Urothelium cell line (cell line): ENCODE results near the gene USP26.
"Not testable (repeated sequence)": the region's sequence is repeated elsewhere in the genome, so short reads cannot be mapped to it uniquely, and the experiment has no call there.

Source experiments
- DNase-seq: peaks from one replicate; pipeline ENCODE4 v3.0.0; 2011; ENCODE audit warnings: low spot score, mixed read lengths
- FAIRE-seq: peaks from 2 replicates; lab custom pipeline; 2011; peaks lifted over from hg19 to GRCh38; lab: Jason Lieb, UNC

Gene USP26, protein sequence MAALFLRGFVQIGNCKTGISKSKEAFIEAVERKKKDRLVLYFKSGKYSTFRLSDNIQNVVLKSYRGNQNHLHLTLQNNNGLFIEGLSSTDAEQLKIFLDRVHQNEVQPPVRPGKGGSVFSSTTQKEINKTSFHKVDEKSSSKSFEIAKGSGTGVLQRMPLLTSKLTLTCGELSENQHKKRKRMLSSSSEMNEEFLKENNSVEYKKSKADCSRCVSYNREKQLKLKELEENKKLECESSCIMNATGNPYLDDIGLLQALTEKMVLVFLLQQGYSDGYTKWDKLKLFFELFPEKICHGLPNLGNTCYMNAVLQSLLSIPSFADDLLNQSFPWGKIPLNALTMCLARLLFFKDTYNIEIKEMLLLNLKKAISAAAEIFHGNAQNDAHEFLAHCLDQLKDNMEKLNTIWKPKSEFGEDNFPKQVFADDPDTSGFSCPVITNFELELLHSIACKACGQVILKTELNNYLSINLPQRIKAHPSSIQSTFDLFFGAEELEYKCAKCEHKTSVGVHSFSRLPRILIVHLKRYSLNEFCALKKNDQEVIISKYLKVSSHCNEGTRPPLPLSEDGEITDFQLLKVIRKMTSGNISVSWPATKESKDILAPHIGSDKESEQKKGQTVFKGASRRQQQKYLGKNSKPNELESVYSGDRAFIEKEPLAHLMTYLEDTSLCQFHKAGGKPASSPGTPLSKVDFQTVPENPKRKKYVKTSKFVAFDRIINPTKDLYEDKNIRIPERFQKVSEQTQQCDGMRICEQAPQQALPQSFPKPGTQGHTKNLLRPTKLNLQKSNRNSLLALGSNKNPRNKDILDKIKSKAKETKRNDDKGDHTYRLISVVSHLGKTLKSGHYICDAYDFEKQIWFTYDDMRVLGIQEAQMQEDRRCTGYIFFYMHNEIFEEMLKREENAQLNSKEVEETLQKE

DNA sequence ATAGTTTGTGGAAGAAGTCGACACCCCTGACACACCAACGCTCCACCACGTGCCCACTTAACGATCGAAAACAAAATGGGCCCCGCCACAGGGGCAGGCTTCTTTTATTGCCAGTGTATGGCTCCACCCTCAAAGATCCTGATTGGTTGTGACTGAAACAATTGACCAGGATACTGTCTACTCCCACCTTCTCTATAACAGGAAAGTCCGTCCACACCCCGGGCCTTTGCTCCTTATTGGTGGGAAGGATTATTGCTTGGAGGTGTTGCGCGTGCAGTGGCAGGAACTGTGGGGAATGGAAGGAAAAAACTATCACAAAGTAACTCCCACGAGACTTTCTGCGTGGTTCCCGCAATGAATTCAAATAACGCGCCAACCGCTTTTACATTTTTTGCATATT is at the start of gene USP26:
USP26 (minus strand) TSS at position 79 of the 400 bp plus-strand sequence. CDS start 68,889 bp downstream, outside the sequence.
- DNase-seq: no peak
- no peak for FAIRE-seq

DNA sequence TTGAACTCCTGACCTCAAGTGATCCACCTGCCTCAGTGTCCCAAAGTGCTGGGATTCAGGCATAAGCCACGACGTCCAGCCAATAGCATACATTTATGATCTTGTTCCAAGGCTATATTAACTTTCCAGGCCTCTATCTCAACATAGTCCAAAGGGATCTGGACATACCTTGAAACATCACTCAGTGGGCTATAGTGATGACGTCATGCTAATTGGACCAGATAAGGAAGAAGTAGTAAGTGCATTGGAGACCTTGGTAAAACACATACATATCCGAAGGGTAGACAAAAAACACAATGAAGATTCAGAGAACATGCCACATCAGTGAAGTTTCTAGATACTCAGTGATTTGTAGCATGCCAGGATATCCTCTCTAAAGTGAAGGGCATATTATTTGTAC is 37.4 kb upstream of the USP26 start:
- DNase-seq (no peak), FAIRE-seq (no peak)

DNA sequence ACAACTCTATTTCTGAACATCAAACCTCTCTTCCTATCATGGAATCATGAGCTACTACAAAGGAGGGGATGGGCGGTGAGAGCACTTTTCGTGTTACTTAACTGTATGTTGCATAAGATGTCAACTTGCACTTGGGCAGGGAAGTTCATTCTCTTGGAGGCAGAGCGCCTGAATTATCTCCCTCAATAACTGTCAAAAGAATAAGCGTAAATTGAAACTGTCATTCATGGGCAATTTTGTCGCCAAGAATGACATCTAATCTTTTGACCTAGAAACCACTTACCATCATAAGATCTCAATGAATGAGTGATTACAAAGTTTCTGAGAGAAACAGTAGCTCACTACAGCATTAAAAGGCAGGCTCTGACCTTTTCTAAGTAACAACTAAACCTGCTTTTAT is 23.5 kb upstream of the USP26 start:
- DNase-seq (no peak), FAIRE-seq (no peak)

DNA sequence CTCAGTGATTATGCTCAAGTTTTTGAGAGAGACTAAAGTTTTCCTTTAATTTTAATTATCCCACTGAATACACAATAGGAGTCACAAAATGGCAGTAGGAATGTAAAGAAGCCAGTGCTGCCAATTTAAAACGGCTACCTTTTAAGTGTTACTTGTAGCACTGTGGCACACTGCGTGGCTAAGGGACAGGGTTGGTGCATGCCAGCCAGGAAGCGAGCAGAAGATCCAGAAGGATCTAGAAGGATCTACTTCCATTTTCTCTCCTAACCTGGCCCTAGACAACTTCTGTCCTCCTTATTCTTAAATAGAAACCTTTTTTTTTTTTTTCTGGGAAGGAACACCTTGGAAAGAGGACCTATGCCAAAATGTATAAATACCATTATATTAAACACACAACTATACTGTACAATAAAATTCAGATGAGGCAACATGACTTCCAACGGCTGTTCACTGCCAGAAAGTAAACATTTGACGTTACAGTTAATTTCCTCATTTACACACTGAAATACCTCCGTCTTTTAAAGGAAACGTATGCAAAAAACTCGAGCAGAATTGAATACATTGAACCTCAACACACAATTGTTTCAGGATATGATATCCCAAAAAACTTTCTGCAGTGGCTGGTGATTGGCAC is 2.7 kb downstream of the USP26 start:
- no peak for DNase-seq
- FAIRE-seq: no peak

DNA sequence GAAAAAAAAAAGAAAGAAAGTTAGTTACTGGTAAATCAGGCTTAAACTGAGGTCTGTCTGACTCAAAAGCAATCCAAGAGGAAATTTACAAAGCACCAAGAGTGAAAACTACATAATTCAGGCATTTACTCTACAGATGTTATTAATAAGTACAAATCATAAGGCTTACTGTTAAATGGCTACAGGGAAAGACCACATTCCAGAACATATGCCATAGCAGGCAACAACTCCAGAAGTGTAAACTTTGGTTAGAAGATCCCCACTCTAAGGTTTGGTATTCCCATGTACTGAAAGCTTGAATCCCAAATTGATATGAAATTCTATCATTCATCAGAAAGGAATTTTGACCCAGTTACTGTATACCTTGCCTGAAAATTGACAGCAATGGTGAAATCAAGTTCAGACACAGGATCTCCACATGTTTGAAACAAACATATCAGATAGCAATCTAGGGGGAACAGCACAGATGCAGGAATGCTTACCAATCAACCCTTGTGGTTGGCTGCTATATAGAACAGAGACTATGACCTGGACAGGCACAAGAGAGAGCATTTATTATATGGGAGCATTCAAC is 6.6 kb downstream of the USP26 start:
- FAIRE-seq: no peak

DNA sequence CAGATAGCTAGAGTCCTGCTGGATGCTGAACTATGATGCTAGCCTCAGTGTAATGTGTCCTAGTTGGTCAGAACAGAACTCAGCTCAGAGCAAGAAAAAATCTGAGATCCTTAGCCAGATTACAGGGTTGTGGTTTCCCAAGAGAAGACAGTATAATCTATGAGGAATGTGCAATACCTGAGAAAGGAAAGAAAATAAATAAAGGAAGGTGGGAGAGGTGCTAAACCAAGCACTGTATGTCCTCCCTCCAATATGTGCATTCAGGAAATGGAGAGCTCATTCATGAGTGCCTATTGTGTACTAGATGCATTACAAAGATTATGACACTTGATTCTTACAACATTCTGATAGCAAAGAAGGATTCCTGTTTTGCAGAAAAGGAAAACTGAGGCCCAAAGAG is 7.5 kb downstream of the USP26 start:
- DNase-seq (no peak), FAIRE-seq (no peak)

More for the DNA sequence above, 6.6 kb downstream of the USP26 start:
- no peak for DNase-seq

DNA sequence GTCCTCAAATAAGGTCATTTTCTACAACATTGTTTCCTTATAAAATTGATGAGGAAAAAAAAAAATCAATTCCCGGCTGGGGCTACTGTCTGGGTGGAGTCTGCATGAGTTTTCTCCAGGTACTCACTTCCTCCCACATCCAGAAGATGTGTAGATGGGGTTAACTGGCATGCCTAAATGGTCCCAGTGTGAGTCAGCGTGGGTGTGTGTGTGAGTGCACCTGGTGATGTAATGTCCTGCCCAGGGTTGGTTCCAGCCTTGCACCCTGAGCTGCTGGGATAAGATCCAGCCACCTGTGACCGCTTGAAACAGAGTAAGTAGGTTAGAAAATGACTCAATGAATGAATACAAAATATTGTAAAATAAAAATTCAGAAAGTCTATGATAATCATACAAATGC is 11.1 kb downstream of the USP26 start:
- DNase-seq: peak; percentile 3
- no peak for FAIRE-seq

DNA sequence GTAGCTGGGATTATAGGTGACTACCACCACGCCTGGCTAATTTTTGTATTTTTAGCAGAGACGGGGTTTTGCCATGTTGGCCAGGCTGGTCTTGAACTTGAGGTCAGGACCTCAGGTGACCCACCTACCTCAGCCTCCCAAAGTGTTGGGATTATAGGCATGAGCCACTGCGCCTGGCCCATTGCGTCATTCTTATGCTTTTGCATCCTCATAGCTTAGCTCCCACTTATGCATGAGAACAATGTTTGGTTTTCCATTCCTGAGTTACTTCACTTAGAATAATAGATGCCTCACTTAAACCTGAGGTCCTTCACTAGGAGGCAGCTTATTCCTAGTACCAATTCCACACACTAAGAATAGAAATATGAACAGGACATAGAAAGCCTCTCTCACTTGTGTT is 11.9 kb downstream of the USP26 start:
- DNase-seq, FAIRE-seq: not testable (repeated sequence)

DNA sequence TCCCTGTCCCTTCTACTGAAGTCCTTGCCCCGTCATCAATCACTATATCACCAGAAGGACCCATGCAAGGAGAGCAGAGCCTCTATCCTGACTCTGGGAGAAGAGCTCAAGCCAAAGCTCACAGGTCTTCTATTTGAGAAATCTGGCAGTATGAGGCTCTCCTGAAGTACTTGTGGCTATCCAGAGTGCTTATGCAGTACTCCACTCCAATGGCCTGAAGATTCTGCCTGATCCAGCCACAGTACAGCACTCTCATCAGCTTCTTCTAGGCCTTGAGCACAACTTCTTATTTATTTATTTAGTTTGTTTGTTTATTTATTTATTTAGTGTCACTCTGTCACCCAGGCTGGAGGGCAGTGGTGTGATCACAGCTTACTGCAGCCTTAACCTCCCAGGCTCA is 13.0 kb downstream of the USP26 start:
- FAIRE-seq: no peak
- no peak for DNase-seq

DNA sequence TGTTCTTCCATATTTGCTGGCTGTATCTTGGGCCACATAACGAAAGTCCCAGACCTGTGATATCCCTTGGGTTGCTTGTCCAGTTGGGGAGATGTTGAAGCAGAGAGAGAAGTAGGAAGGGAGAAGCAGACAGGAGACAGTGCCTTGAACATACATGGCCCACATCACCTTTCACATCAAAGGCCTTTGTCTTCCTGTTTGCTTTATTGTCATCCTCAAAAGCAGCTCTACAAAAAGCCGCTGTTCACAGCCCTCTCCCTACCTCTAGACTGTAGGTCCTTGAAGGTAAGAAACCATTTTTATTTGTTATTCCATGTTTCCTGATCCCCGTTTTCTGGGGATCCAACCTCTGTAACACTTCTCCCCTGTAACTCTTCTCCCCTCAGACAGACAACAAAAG is 14.9 kb downstream of the USP26 start:
- FAIRE-seq: no peak
- no peak for DNase-seq

DNA sequence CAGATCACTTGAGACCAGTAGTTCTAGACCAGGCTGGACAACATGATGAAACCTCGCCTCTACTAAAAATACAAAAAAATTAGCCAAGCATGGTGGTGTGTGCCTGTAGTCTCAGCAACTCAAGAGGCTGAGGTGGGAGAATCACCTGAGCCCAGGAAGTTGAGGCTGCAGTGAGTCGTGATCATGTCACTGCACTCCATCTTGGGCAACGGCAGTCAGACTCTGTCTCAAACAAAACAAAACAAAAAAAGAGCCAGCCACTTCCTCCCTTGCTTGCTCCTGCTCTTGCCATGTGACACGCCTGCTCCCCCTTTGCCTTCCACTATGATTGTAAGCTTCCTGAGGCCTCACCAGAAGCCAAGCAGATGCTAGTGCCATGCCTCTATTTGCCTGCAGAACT is 19.1 kb downstream of the USP26 start:
- not testable (repeated sequence) for FAIRE-seq

DNA sequence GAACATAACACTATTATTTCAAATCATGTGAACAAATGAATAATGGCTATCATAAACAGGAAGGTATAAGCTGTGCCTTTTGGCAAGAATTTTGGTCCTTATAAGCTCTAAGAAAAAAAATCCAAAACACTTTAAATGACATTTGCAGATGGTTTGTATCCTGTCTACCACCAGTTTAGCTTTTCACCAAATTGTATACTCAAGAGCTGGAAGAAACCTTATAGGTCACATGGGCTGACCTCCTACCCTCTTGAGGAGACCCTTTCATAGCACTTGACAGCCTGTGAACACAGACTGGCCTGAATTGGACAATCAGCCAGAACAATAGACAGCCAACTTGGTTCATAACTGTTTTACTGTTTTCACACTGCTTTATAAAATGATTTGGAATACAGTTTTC is 24.3 kb downstream of the USP26 start:
- DNase-seq (no peak), FAIRE-seq (no peak)

More for the DNA sequence above, 19.1 kb downstream of the USP26 start:
- not testable (repeated sequence) for DNase-seq

DNA sequence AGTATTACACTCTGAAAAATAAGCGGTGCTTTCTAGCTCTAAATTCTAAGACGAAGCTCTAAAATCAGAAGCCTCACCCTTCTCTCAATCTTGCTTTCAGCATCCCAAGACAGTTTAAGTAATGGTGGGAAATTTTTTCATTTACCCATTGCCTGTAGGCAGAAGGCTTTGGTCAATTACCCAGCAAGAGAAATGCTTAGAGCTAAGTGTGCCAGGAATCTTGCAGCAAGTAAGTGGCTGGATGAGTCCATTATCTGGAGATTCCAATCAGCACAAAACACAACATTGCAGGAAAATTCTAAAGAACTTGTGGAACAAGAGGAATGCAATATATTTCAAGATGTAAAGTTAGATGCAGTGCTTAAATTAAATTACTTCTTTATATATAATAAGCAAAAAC is 28.4 kb downstream of the USP26 start:
- FAIRE-seq: no peak
- no peak for DNase-seq

DNA sequence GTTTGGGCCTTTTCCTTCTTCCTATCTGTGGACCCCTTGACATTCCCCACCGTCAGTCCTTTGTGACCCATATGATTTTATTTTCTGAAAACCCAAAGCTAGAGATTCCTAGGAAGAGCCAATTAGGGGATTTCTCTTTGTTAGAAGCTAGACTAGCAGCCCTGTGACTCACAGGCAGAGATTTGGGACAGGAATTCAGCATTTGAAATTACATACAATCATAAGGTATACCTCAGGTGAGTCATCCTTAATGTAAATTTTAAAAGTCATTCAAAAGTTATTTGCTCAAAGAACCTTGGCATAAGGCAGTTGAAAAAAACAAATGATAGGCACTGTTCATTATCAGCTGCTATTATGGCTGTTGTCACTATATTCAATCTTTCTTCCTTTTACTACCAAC is 40.6 kb downstream of the USP26 start:
- FAIRE-seq (no peak), DNase-seq (no peak)

DNA sequence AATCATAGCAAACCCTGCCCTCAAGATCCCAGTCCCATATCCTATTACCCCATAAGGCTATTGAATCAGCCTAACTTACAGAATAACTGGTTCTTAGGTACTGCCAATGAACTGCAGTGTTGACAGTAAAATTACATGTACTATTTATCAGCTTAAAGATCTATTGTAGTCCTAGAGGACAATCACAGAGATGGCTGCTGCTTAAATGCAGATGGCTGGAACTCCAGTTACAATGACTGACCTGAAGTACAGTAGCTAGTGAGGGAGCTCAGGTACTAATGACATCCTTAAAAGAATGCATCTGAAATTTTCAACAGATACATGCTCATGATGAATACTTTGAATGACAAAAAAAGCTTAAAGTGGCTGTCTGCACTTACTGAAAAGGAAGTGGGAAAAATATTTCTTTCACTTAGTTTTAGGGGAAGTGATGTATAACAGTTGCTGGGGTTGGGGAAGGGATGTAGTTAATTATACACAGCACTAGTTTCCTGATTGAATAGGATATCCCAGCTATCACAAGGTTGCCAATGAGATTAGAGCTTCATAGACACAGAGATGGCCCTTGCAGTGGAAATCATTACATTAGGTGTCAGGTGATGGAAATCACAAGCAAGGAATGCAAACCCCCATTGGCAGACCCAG is 42.0 kb downstream of the USP26 start:
- FAIRE-seq (no peak), DNase-seq (no peak)

DNA sequence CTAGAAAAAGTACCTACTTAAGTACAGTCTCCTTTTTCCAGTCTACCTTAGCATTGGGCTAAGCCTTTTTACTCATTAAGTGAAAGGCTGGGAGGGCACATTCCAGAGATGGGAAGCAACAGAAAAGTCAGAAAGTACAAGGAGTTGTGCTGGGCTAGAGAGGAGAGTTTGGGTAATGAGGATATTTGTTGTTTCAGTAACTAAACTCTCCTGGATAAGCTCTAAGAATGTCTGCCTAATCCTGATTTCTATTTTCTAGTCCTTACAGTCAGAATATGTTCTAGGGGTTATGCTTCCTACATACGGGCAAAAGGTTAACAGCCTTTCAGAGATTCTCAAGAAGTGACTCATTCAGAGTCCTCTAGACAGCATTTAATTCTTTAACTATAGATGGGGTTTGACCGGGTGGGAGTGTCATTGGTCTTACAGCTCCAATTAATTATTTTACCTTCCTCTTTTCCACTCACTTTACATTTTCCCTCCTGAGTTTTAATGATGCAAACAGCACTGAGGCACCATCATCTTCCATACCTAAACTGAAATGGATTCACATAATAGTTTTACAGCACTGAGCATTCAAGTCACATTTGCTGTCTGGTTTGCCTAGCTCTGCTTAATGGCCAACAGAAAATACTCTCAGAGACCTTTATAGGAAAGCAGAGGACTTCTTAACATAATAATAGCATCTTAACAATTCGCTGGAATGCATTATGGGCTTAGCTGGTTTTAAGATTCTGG is 42.9 kb downstream of the USP26 start:
- peak; percentile 4 for DNase-seq
- FAIRE-seq: no peak

DNA sequence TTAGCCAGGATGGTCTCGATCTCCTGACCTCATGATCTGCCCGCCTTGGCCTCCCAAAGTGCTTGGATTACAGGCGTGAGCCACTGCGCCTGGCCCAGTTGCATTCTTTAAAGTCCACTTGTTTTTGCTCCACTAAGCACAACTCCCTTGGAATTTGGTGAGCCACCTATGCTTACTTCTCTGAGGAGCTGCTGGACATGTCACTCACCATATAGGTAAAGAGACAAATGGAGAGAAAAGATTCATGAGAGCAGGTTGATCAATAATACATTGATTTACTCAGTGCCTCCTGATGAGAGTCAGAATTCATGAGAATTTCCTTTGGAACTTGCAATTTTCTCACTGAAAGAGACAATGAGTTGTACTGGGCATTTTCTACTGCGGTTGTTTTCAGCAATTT is 48.2 kb downstream of the USP26 start:
- DNase-seq: no peak

DNA sequence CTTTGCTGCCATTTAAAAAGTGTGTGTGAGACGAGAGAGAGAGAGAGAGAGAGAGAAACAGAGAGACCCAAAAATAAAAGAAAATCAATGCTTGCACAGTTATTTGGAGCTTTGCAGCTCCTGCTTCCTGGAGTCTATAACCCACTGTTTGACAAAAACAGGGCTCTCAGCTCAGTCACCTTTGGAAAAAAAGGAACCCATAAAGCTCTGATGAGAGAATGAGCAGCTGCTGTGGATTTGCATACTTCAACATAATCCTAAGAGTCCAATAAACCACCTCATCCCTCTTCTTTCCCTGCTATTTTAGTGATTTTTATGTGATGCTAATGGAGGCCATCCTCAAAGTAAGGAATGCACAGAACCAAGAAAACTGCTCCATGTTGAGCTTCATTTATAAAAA is 50.3 kb downstream of the USP26 start:
- FAIRE-seq (no peak), DNase-seq (no peak)

More for the DNA sequence above, 48.2 kb downstream of the USP26 start:
- FAIRE-seq: no peak

DNA sequence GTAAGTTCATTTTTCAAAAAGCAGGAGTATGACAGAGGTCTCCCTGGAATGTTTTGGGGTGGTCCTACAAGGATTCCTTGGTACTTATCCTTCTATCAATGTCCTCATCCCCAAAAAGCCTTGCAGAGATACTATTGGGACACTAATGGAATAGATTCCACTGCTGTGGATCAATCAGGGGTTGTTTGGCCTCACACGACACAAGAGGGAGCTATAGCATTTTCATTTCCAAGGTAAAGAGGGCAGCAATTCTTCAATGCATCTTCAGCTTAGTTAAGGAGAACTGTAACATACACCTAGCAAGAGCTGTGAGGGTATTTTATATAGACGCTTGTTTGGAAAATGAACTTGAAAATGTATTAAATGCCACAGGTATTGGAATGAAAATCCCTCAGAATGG is 50.9 kb downstream of the USP26 start:
- no peak for FAIRE-seq

More for the DNA sequence above, 50.9 kb downstream of the USP26 start:
- no peak for DNase-seq
